ENCODE results near the gene VPS11. TPM values are rescaled to one million over a fixed set of nuclear protein-coding genes. Genes with fewer than 3 reads are reported as not detected.

The VPS11 gene
- polyA plus RNA-seq, 4 donors, result 26.0 to 56.4 (median 40.9) TPM

GRCh38 chr11:119089319-119089718 is 21.7 kb downstream of the VPS11 start:
- WGBS, 3 donors, result 77 to 100% (median 100%) methylated on average over 1 of the region's 1 CpG
- peaks cover 0 to 51% (median 3%) of the 10 kb centered on the region in 3 donors for H3K36me3 ChIP-seq (ENCODE audit: control insufficient read depth in 3 of 3, insufficient read depth in 2 of 3, low read depth in 1 of 3, low read length in 3 of 3)
- H3K27me3 ChIP-seq (ENCODE audit: control insufficient read depth in 3 of 3, insufficient read depth in 3 of 3, low read length in 3 of 3), result no peaks in the 10 kb centered on the region
- H3K27ac ChIP-seq (ENCODE audit: low read depth in 1 of 3, low read length in 2 of 3), result no peak overlapping the region
- H3K9me3 ChIP-seq (ENCODE audit: control insufficient read depth in 2 of 2, insufficient read depth in 1 of 2, low read depth in 1 of 2, low read length in 1 of 2), result no peaks in the 10 kb centered on the region
- FAIRE-seq, result no peak
- DNase-seq, result no peak
- H3K4me1 ChIP-seq (ENCODE audit: control insufficient read depth in 3 of 3, insufficient read depth in 2 of 3, low read depth in 1 of 3, low read length in 2 of 3), result peaks cover 2 to 35% (median 4%) of the 10 kb centered on the region in 3 donors
- no peak overlapping the region for H3K4me3 ChIP-seq (ENCODE audit: low read depth in 1 of 3, low read length in 3 of 3)

- H3K4me3 ChIP-seq (ENCODE audit: low read depth in 1 of 3, low read length in 3 of 3), result no peak overlapping the region
- H3K27ac ChIP-seq (ENCODE audit: low read depth in 1 of 3, low read length in 2 of 3), result no peak overlapping the region
- H3K4me1 ChIP-seq (ENCODE audit: control insufficient read depth in 3 of 3, insufficient read depth in 2 of 3, low read depth in 1 of 3, low read length in 2 of 3), result peaks cover 2 to 29% (median 2%) of the 10 kb centered on the region in 3 donors
- WGBS, 3 donors, result 76 to 82% (median 81%) methylated on average over 9 of the region's 9 CpGs
- DNase-seq, result no peak
- no peaks in the 10 kb centered on the region for H3K27me3 ChIP-seq (ENCODE audit: control insufficient read depth in 3 of 3, insufficient read depth in 3 of 3, low read length in 3 of 3)
- peaks cover 0 to 50% (median 3%) of the 10 kb centered on the region in 3 donors for H3K36me3 ChIP-seq (ENCODE audit: control insufficient read depth in 3 of 3, insufficient read depth in 2 of 3, low read depth in 1 of 3, low read length in 3 of 3)
- no peak for FAIRE-seq
- no peaks in the 10 kb centered on the region for H3K9me3 ChIP-seq (ENCODE audit: control insufficient read depth in 2 of 2, insufficient read depth in 1 of 2, low read depth in 1 of 2, low read length in 1 of 2)
Measured at GRCh38 chr11:119091178-119091577, 23.6 kb downstream of the VPS11 start.

- peaks cover 2 to 29% (median 2%) of the 10 kb centered on the region in 3 donors for H3K4me1 ChIP-seq (ENCODE audit: control insufficient read depth in 3 of 3, insufficient read depth in 2 of 3, low read depth in 1 of 3, low read length in 2 of 3)
- no peak overlapping the region for H3K4me3 ChIP-seq (ENCODE audit: low read depth in 1 of 3, low read length in 3 of 3)
- FAIRE-seq (no peak), DNase-seq (no peak)
- no peaks in the 10 kb centered on the region for H3K27me3 ChIP-seq (ENCODE audit: control insufficient read depth in 3 of 3, insufficient read depth in 3 of 3, low read length in 3 of 3)
- H3K27ac ChIP-seq (ENCODE audit: low read depth in 1 of 3, low read length in 2 of 3), result no peak overlapping the region
- peaks cover 0 to 60% (median 3%) of the 10 kb centered on the region in 3 donors for H3K36me3 ChIP-seq (ENCODE audit: control insufficient read depth in 3 of 3, insufficient read depth in 2 of 3, low read depth in 1 of 3, low read length in 3 of 3)
- H3K9me3 ChIP-seq (ENCODE audit: control insufficient read depth in 2 of 2, insufficient read depth in 1 of 2, low read depth in 1 of 2, low read length in 1 of 2), result no peaks in the 10 kb centered on the region
- 79 to 86% (median 82%) methylated on average over 13 of the region's 13 CpGs for WGBS, 3 donors
Measured at GRCh38 chr11:119091966-119092879, 24.6 kb downstream of the VPS11 start.

- Histone ChIP-seq H3K9me3 (ENCODE audit: control insufficient read depth in 2 of 2, insufficient read depth in 1 of 2, low read depth in 1 of 2, low read length in 1 of 2) (no peaks in the 10 kb centered on the region), H3K27me3 (ENCODE audit: control insufficient read depth in 3 of 3, insufficient read depth in 3 of 3, low read length in 3 of 3) (no peaks in the 10 kb centered on the region), H3K27ac (ENCODE audit: low read depth in 1 of 3, low read length in 2 of 3) (peak overlapping the region in 2 of 3 donors; percentile 69 to 78), H3K4me1 (ENCODE audit: control insufficient read depth in 3 of 3, insufficient read depth in 2 of 3, low read depth in 1 of 3, low read length in 2 of 3) (peaks cover 2 to 23% (median 2%) of the 10 kb centered on the region in 3 donors), H3K4me3 (ENCODE audit: low read depth in 1 of 3, low read length in 3 of 3) (peak overlapping the region; percentile 59 to 88 (median 81)), H3K36me3 (ENCODE audit: control insufficient read depth in 3 of 3, insufficient read depth in 2 of 3, low read depth in 1 of 3, low read length in 3 of 3) (peaks cover 2 to 63% (median 3%) of the 10 kb centered on the region in 3 donors)
- FAIRE-seq (no peak), DNase-seq (peak in 1 of 2 donors; percentile 39)
- WGBS, 3 donors, result 17 to 41% (median 19%) methylated on average over 12 of the region's 12 CpGs
Measured at GRCh38 chr11:119092880-119093842, 25.5 kb downstream of the VPS11 start.

- whole genome bisulfite sequencing, 3 donors, result 0% methylated on average over 63 to 81 of the region's 81 CpGs
Measured at GRCh38 chr11:119093942-119094815, 26.6 kb downstream of the VPS11 start.

GRCh38 chr11:119094816-119095065 is 27.1 kb downstream of the VPS11 start:
- WGBS, 3 donors, result 0 to 2% (median 1%) methylated on average over 13 to 19 of the region's 19 CpGs
- DNase-seq (peak; percentile 82 to 92), FAIRE-seq (no peak)
- peak overlapping the region; percentile 78 to 93 (median 88) for H3K27ac ChIP-seq (ENCODE audit: low read depth in 1 of 3, low read length in 2 of 3)
- no peaks in the 10 kb centered on the region for H3K27me3 ChIP-seq (ENCODE audit: control insufficient read depth in 3 of 3, insufficient read depth in 3 of 3, low read length in 3 of 3)
- H3K36me3 ChIP-seq (ENCODE audit: control insufficient read depth in 3 of 3, insufficient read depth in 2 of 3, low read depth in 1 of 3, low read length in 3 of 3), result peaks cover 2 to 53% (median 3%) of the 10 kb centered on the region in 3 donors
- peak overlapping the region; percentile 59 to 88 (median 81) for H3K4me3 ChIP-seq (ENCODE audit: low read depth in 1 of 3, low read length in 3 of 3)
- H3K4me1 ChIP-seq (ENCODE audit: control insufficient read depth in 3 of 3, insufficient read depth in 2 of 3, low read depth in 1 of 3, low read length in 2 of 3), result peaks cover 2 to 24% (median 2%) of the 10 kb centered on the region in 3 donors
- H3K9me3 ChIP-seq (ENCODE audit: control insufficient read depth in 2 of 2, insufficient read depth in 1 of 2, low read depth in 1 of 2, low read length in 1 of 2), result no peaks in the 10 kb centered on the region

More at GRCh38 chr11:119093942-119094815, 26.6 kb downstream of the VPS11 start:
- Histone ChIP-seq H3K9me3 (ENCODE audit: control insufficient read depth in 2 of 2, insufficient read depth in 1 of 2, low read depth in 1 of 2, low read length in 1 of 2) (no peaks in the 10 kb centered on the region), H3K4me1 (ENCODE audit: control insufficient read depth in 3 of 3, insufficient read depth in 2 of 3, low read depth in 1 of 3, low read length in 2 of 3) (peaks cover 2 to 23% (median 2%) of the 10 kb centered on the region in 3 donors), H3K27ac (ENCODE audit: low read depth in 1 of 3, low read length in 2 of 3) (peak overlapping the region; percentile 78 to 93 (median 88)), H3K4me3 (ENCODE audit: low read depth in 1 of 3, low read length in 3 of 3) (peak overlapping the region; percentile 59 to 88 (median 81)), H3K36me3 (ENCODE audit: control insufficient read depth in 3 of 3, insufficient read depth in 2 of 3, low read depth in 1 of 3, low read length in 3 of 3) (peaks cover 2 to 56% (median 3%) of the 10 kb centered on the region in 3 donors), H3K27me3 (ENCODE audit: control insufficient read depth in 3 of 3, insufficient read depth in 3 of 3, low read length in 3 of 3) (no peaks in the 10 kb centered on the region)
- FAIRE-seq (no peak), DNase-seq (peak in 1 of 2 donors; percentile 66)

GRCh38 chr11:119095066-119095880 is 27.7 kb downstream of the VPS11 start:
- Histone ChIP-seq H3K36me3 (ENCODE audit: control insufficient read depth in 3 of 3, insufficient read depth in 2 of 3, low read depth in 1 of 3, low read length in 3 of 3) (peaks cover 2 to 48% (median 3%) of the 10 kb centered on the region in 3 donors), H3K27ac (ENCODE audit: low read depth in 1 of 3, low read length in 2 of 3) (peak overlapping the region; percentile 78 to 93 (median 88)), H3K4me3 (ENCODE audit: low read depth in 1 of 3, low read length in 3 of 3) (peak overlapping the region; percentile 59 to 88 (median 81)), H3K27me3 (ENCODE audit: control insufficient read depth in 3 of 3, insufficient read depth in 3 of 3, low read length in 3 of 3) (no peaks in the 10 kb centered on the region), H3K9me3 (ENCODE audit: control insufficient read depth in 2 of 2, insufficient read depth in 1 of 2, low read depth in 1 of 2, low read length in 1 of 2) (no peaks in the 10 kb centered on the region), H3K4me1 (ENCODE audit: control insufficient read depth in 3 of 3, insufficient read depth in 2 of 3, low read depth in 1 of 3, low read length in 2 of 3) (peaks cover 2 to 29% (median 2%) of the 10 kb centered on the region in 3 donors)
- peak; percentile 100 for DNase-seq
- no peak for FAIRE-seq
- 0% methylated on average over 73 to 79 of the region's 79 CpGs for WGBS, 3 donors
